ENCODE data around the gene ABTB2. TPM values are rescaled to one million over a fixed set of nuclear protein-coding genes. Genes with fewer than 3 reads are reported as not detected.

Gene ABTB2
- total RNA-seq, 2 experiments from 2014 or later, result 1.2 TPM

- H3K27me3 Mint-ChIP-seq, result no peaks in the 10 kb centered on the region
- H3K4me1 Mint-ChIP-seq, result peaks cover 5% of the 10 kb centered on the region
- intact Hi-C loops (cut with DNase I, micrococcal nuclease), result no loop called here
- peaks cover 8% of the 10 kb centered on the region for H3K36me3 Mint-ChIP-seq (ENCODE audit: low read depth)
- H3K9me3 Mint-ChIP-seq (ENCODE audit: low read depth), result no peaks in the 10 kb centered on the region
- ChIA-PET CTCF (interaction anchor here (0.6 kb wide), 1 partner anchor 72 kb away, joined by 3 read pairs; no protein-coding TSS in a partner anchor), POLR2A (interaction anchor here (0.7 kb wide), 1 partner anchor 489 kb away, joined by 4 read pairs; no protein-coding TSS in a partner anchor)
- ATAC-seq (peak; percentile 80), DNase-seq (peak; percentile 62)
- no peak overlapping the region for H3K4me3 Mint-ChIP-seq
- no peak overlapping the region for H3K27ac Mint-ChIP-seq
These were observed 195.9 kb downstream of the ABTB2 start for GRCh38 chr11:34161812-34162492.

DNA sequence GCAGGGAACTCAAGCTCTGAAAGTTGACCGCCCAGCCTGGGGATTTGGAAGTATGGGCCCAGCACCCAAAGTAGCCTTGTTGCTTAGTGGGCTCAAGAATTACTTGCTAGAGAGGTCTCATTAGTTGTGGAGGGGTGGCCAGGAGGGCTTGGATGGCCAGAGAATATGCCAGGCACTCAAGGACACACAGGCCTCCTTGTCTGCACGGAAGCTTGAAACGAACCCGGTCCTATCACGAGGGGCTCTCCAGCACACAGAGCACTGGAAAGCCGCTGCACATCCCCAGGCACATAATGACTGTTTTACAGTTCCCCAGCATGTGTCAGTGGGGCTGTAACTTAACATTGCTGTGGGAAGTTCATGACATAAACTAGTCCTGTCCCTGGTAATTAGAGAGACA is 196.4 kb downstream of the ABTB2 start:
- intact Hi-C loops (cut with DNase I, micrococcal nuclease), result no loop called here
- H3K27ac Mint-ChIP-seq, result no peak overlapping the region
- no peak overlapping the region for H3K4me3 Mint-ChIP-seq
- DNase-seq, result no peak
- ChIA-PET POLR2A (interaction anchor here (0.7 kb wide), 1 partner anchor 489 kb away, joined by 4 read pairs; no protein-coding TSS in a partner anchor), CTCF (no interaction called here)
- H3K27me3 Mint-ChIP-seq, result no peaks in the 10 kb centered on the region
- no peaks in the 10 kb centered on the region for H3K9me3 Mint-ChIP-seq (ENCODE audit: low read depth)
- ATAC-seq, result no peak
- peaks cover 5% of the 10 kb centered on the region for H3K4me1 Mint-ChIP-seq
- H3K36me3 Mint-ChIP-seq (ENCODE audit: low read depth), result peaks cover 8% of the 10 kb centered on the region

- POLR2A ChIA-PET, result interaction anchor here (0.7 kb wide), 1 partner anchor 129 kb away, joined by 4 read pairs; no protein-coding TSS in a partner anchor
- DNase-seq, result no peak
- H3K9me3 Mint-ChIP-seq (ENCODE audit: low read depth), result no peaks in the 10 kb centered on the region
- no peaks in the 10 kb centered on the region for H3K27me3 Mint-ChIP-seq
- CTCF ChIA-PET, result interaction anchor here (0.6 kb wide), 1 partner anchor 13 kb away, joined by 3 read pairs; no protein-coding TSS in a partner anchor
- intact Hi-C loops (cut with DNase I, micrococcal nuclease), result no loop called here
- H3K4me3 Mint-ChIP-seq, result no peak overlapping the region
- ATAC-seq, result no peak
- H3K36me3 Mint-ChIP-seq (ENCODE audit: low read depth), result peaks cover 8% of the 10 kb centered on the region
- peaks cover 5% of the 10 kb centered on the region for H3K4me1 Mint-ChIP-seq
- no peak overlapping the region for H3K27ac Mint-ChIP-seq
These were observed 197.0 kb downstream of the ABTB2 start for GRCh38 chr11:34160791-34161190.

DNA sequence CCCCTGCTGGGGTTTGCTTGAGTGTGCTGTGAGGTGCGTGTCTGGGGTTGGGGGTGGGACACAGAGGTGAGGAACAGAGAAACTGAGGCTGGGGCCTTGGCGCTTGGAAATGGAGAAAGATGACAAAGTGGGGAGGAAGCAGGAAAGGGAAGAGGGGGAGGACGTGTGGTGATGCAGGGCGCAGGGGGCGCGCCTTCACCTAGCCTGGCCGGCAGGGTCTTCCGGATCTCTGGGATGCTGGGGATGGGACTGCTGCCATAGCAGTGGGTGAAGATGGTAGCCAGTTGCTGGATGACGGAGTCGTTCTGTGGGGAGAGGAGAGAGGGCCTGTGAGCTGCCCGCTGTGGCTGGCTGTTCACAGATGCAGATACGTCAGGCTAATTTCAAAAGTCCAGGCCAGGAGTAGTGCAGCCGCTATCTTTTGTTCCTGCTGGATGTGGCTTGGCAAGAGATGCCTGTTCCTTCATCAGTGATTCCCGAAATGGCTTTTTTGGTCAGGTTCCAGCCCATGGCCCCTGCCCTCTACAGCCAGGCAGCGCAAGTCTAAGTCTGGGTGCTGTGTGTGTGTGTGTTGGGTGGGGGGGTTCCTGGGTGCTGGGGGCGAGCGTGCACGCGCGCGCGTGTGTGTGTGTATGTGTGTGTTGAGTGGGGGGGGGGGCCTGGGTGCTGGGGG is 197.6 kb downstream of the ABTB2 start:
- intact Hi-C loops (cut with DNase I, micrococcal nuclease), result no loop called here
- no peaks in the 10 kb centered on the region for H3K27me3 Mint-ChIP-seq
- POLR2A ChIA-PET, result interaction anchor here (0.7 kb wide), 1 partner anchor 130 kb away, joined by 4 read pairs; no protein-coding TSS in a partner anchor
- ATAC-seq (no peak), DNase-seq (no peak)
- H3K4me3 Mint-ChIP-seq, result no peak overlapping the region
- H3K4me1 Mint-ChIP-seq, result peaks cover 5% of the 10 kb centered on the region
- no peaks in the 10 kb centered on the region for H3K9me3 Mint-ChIP-seq (ENCODE audit: low read depth)
- no peak overlapping the region for H3K27ac Mint-ChIP-seq
- CTCF ChIA-PET, result interaction anchor here (0.6 kb wide), 1 partner anchor 14 kb away, joined by 3 read pairs; no protein-coding TSS in a partner anchor
- H3K36me3 Mint-ChIP-seq (ENCODE audit: low read depth), result peaks cover 8% of the 10 kb centered on the region

DNA sequence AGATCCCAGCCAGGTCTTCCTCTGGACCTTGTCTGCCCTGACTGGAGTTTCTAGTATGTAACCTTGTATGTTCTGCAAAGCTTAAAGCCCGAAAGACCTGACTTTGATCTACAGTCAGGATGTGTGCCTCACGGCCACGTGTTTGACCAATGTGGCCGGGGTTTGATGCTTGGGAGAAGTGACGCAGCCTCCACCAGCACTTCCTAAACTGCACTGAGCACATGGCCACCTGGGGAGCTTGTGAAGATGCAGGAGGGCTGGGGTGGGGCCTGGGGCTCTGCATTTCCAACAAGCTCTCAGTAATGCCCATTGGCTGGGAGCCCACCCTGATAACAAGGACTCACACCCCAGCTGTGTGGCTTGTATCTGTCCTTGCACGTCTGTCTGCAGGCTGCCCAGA is 199.1 kb downstream of the ABTB2 start:
- peaks cover 5% of the 10 kb centered on the region for H3K4me1 Mint-ChIP-seq
- peak; percentile 55 for DNase-seq
- ChIA-PET POLR2A (no interaction called here), CTCF (interaction anchor here (1.2 to 2.0 kb wide), 2 partner anchors 16 to 352 kb away, joined by 3 to 9 read pairs; no protein-coding TSS in a partner anchor)
- no peaks in the 10 kb centered on the region for H3K9me3 Mint-ChIP-seq (ENCODE audit: low read depth)
- no peaks in the 10 kb centered on the region for H3K27me3 Mint-ChIP-seq
- no peak overlapping the region for H3K27ac Mint-ChIP-seq
- intact Hi-C loops (cut with DNase I, micrococcal nuclease), result no loop called here
- peak; percentile 47 for ATAC-seq
- peaks cover 8% of the 10 kb centered on the region for H3K36me3 Mint-ChIP-seq (ENCODE audit: low read depth)
- no peak overlapping the region for H3K4me3 Mint-ChIP-seq

GRCh38 chr11:34157163-34157562 is 200.6 kb downstream of the ABTB2 start:
- H3K4me3 Mint-ChIP-seq, result no peak overlapping the region
- H3K27me3 Mint-ChIP-seq, result no peaks in the 10 kb centered on the region
- H3K4me1 Mint-ChIP-seq, result peaks cover 7% of the 10 kb centered on the region
- CTCF ChIA-PET, result interaction anchor here (2.0 kb wide), 1 partner anchor 17 kb away, joined by 9 read pairs; no protein-coding TSS in a partner anchor
- DNase-seq (no peak), ATAC-seq (no peak)
- peaks cover 8% of the 10 kb centered on the region for H3K36me3 Mint-ChIP-seq (ENCODE audit: low read depth)
- no peak overlapping the region for H3K27ac Mint-ChIP-seq
- POLR2A ChIA-PET, result no interaction called here
- no peaks in the 10 kb centered on the region for H3K9me3 Mint-ChIP-seq (ENCODE audit: low read depth)
- intact Hi-C loops (cut with DNase I, micrococcal nuclease), result no loop called here

DNA sequence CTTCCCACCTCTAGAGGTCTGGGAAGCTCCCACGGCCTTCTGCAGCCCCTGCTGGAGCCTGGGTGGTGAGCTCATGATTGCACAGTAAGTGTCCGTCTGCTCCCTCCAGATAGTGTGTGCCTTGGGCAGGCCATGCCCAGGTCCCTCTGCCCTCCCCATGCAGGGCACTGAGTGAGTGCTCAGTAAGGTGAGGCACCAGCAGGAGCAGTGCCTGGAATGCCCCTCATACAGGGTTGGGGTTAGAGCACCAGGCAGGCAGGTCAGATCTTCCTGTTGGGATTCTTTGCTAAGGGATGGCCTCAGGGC is 202.1 kb downstream of the ABTB2 start:
- Mint-ChIP-seq H3K9me3 (ENCODE audit: low read depth) (no peaks in the 10 kb centered on the region), H3K36me3 (ENCODE audit: low read depth) (peaks cover 9% of the 10 kb centered on the region), H3K4me1 (peaks cover 7% of the 10 kb centered on the region), H3K27ac (no peak overlapping the region), H3K4me3 (no peak overlapping the region), H3K27me3 (no peaks in the 10 kb centered on the region)
- intact Hi-C loops (cut with DNase I, micrococcal nuclease), result no loop called here
- POLR2A ChIA-PET, result interaction anchor here (0.7 kb wide), 1 partner anchor 181 kb away, joined by 3 read pairs; no protein-coding TSS in a partner anchor
- no peak for ATAC-seq
- CTCF ChIA-PET, result interaction anchor here (0.6 to 0.9 kb wide), 2 partner anchors 11 to 18 kb away, joined by 3 to 4 read pairs; no protein-coding TSS in a partner anchor
- no peak for DNase-seq

GRCh38 chr11:34155057-34155756 is 202.6 kb downstream of the ABTB2 start:
- ChIA-PET POLR2A (interaction anchor here (0.5 kb wide), 1 partner anchor 39 kb away, joined by 5 read pairs; no protein-coding TSS in a partner anchor), CTCF (interaction anchor here (0.6 to 0.9 kb wide), 3 partner anchors 11 to 117 kb away, joined by 3 to 4 read pairs (median 3); no protein-coding TSS in a partner anchor)
- H3K36me3 Mint-ChIP-seq (ENCODE audit: low read depth), result peaks cover 14% of the 10 kb centered on the region
- no peak for DNase-seq
- H3K27me3 Mint-ChIP-seq, result no peaks in the 10 kb centered on the region
- H3K27ac Mint-ChIP-seq, result no peak overlapping the region
- H3K9me3 Mint-ChIP-seq (ENCODE audit: low read depth), result no peaks in the 10 kb centered on the region
- H3K4me1 Mint-ChIP-seq, result peaks cover 7% of the 10 kb centered on the region
- no peak overlapping the region for H3K4me3 Mint-ChIP-seq
- intact Hi-C loops (cut with DNase I, micrococcal nuclease), result no loop called here
- no peak for ATAC-seq

- H3K4me1 Mint-ChIP-seq, result peaks cover 7% of the 10 kb centered on the region
- no peak for DNase-seq
- no peak overlapping the region for H3K27ac Mint-ChIP-seq
- ChIA-PET POLR2A (interaction anchor here (0.6 kb wide), 1 partner anchor 12 kb away, joined by 4 read pairs; no protein-coding TSS in a partner anchor), CTCF (interaction anchor here (0.7 kb wide), 1 partner anchor 20 kb away, joined by 4 read pairs; no protein-coding TSS in a partner anchor)
- no peak overlapping the region for H3K4me3 Mint-ChIP-seq
- peaks cover 9% of the 10 kb centered on the region for H3K36me3 Mint-ChIP-seq (ENCODE audit: low read depth)
- H3K27me3 Mint-ChIP-seq, result no peaks in the 10 kb centered on the region
- no peaks in the 10 kb centered on the region for H3K9me3 Mint-ChIP-seq (ENCODE audit: low read depth)
- intact Hi-C loops (cut with DNase I, micrococcal nuclease), result no loop called here
- no peak for ATAC-seq
These were observed 203.5 kb downstream of the ABTB2 start for GRCh38 chr11:34154059-34154875.

DNA sequence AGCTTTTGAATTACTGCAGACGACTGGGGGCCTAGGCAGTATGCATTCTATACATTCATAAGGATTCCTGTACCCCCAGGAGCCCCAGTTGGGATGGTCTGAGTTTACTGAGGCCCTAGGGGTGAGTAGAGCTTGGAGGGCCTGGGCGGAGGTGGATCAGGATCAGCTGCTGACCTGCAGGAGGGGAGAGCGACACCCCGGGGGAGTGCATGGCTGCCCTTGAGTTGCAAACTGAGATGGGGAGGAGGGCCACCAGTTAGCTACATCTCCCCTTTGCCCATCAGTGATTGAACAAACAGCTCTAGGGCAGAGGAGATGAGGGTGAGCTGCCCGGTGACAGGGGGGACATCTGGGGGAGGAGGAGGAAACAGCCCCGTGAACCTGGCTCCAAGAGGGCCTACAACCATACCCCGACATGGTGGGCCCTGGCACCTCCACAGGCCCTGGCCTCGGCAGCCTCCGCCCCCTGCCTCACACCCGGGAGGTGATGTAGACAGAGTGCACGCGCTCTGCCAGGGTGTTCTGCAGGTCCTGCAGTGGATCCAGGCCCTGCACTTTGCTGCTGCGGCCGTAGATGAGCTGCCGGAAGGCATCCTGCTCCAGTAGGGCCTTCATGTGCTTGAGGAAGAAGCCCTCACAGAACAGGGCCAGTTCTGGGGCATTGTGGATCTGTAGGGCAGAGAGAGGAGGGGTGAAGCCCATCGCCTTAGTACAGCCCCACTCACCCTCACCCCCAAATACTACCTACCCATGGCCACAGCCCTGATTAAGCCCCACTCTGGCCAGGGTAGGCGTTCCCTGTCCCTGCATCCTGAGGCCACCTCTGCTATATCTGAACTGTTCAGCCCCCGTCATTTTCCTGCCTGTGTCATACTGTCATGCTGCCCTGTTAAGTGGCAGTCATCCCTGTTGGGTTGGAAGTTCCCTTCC is 205.6 kb downstream of the ABTB2 start:
- DNase-seq (no peak), ATAC-seq (no peak)
- Mint-ChIP-seq H3K9me3 (ENCODE audit: low read depth) (no peaks in the 10 kb centered on the region), H3K4me1 (peaks cover 2% of the 10 kb centered on the region), H3K36me3 (ENCODE audit: low read depth) (peaks cover 23% of the 10 kb centered on the region), H3K27me3 (no peaks in the 10 kb centered on the region), H3K4me3 (no peak overlapping the region), H3K27ac (no peak overlapping the region)
- intact Hi-C loops (cut with DNase I, micrococcal nuclease), result no loop called here
- ChIA-PET POLR2A (interaction anchor here (0.6 kb wide), 1 partner anchor 157 kb away, joined by 5 read pairs; no protein-coding TSS in a partner anchor), CTCF (interaction anchor here (0.6 to 0.9 kb wide), 2 partner anchors 18 to 360 kb away, joined by 3 to 4 read pairs; no protein-coding TSS in a partner anchor)
